ENCODE data around the gene PCED1A.
"Not testable (repeated sequence)": the region's sequence is repeated elsewhere in the genome, so short reads cannot be mapped to it uniquely, and the experiment has no call there.

Gene PCED1A

DNA sequence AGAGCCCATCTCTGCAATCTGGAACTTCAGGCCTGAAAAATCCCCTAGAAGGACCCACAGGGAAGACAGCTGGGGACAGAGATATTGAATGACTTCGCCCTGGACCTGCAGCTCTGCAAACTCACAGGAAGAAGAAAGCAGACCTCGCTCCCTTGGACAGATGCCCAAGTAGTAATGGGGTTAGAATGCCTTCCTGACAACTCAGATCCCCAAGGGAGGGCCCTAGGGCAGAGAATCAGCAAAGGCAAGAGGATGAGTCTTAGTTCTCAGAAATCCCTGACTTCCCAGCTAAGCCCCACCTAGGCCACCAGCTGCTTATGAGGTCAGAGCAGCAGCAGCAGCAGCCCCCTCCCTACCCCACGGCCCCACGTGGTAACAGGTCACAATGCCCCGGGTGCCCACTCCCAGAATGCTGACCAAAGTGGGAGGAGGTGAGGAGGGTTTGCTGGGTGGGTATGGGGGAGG is 25.8 kb downstream of the PCED1A start, which contains the start of gene C20orf141:
C20orf141 (plus strand) TSS at position 401 of the 465 bp plus-strand sequence. CDS start 198 bp downstream, outside the sequence.
- Histone ChIP-seq H3K36me3 (ENCODE audit: control insufficient read depth, insufficient read depth, low read length) (no peaks in the 10 kb centered on the region), H3K9ac (ENCODE audit: low read length) (no peak within 1 kb of the TSS), H3K4me1 (ENCODE audit: control insufficient read depth, insufficient read depth, low read length) (peaks cover 5% of the 10 kb centered on the region; the same call in 1 of the 2 replicates), H3K27ac (ENCODE audit: low read depth, low read length) (no peak within 1 kb of the TSS), H3K9me3 (ENCODE audit: control insufficient read depth, insufficient read depth, low read depth, low read length) (peaks cover 6% of the 10 kb centered on the region), H3K4me3 (ENCODE audit: low read depth, low read length) (no peak within 1 kb of the TSS), H3K27me3 (ENCODE audit: control insufficient read depth, insufficient read depth, low read length) (peaks cover 19% of the 10 kb centered on the region)

DNA sequence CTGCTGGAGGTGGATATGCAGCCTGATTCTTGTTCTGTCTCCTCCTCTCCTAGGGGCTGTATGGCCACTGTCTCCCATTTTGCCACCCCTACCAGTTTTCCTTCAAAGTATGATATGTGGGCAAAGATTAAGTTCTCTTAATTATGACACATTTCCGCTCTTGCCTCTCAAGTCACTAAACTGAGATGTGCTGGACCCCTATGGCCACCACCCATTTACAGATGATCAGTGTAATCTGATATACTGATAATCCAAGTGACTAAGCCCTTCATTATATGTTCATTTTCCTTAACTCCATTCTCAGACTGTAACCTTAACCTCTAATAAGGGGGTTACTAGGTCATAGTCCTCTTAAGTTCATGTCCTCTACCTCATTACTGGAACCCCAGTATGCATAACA is 26.4 kb downstream of the PCED1A start:
- no peak overlapping the region for H3K9ac ChIP-seq (ENCODE audit: low read length)
- H3K36me3 ChIP-seq (ENCODE audit: control insufficient read depth, insufficient read depth, low read length), result no peaks in the 10 kb centered on the region
- H3K4me3 ChIP-seq (ENCODE audit: low read depth, low read length), result no peak overlapping the region
- peaks cover 5% of the 10 kb centered on the region; the same call in 1 of the 2 replicates for H3K4me1 ChIP-seq (ENCODE audit: control insufficient read depth, insufficient read depth, low read length)
- H3K9me3 ChIP-seq (ENCODE audit: control insufficient read depth, insufficient read depth, low read depth, low read length), result peaks cover 6% of the 10 kb centered on the region
- no peak overlapping the region for H3K27ac ChIP-seq (ENCODE audit: low read depth, low read length)
- H3K27me3 ChIP-seq (ENCODE audit: control insufficient read depth, insufficient read depth, low read length), result peaks cover 13% of the 10 kb centered on the region

DNA sequence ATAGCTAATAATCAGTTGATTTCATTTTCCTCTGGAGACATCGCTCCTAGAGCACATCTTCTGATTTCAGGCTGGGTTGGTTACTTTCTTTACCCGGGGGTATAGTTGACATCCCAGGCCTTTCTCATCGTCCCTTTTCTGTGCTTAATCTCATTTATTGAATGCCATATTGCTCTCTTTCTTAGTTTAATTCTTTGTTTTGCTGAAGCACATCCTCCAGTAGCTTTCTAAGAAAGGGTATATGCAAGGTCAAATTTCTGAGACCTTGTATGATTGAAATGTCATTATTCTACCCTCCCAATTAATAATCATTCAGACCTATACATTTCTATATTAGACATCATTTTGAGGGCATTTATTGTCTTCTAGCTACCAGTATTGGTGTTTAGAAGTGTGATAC is 28.3 kb downstream of the PCED1A start:
- Histone ChIP-seq H3K4me3 (ENCODE audit: low read depth, low read length) (no peak overlapping the region), H3K9me3 (ENCODE audit: control insufficient read depth, insufficient read depth, low read depth, low read length) (peaks cover 6% of the 10 kb centered on the region), H3K27ac (ENCODE audit: low read depth, low read length) (no peak overlapping the region), H3K4me1 (ENCODE audit: control insufficient read depth, insufficient read depth, low read length) (peaks cover 5% of the 10 kb centered on the region; the same call in 1 of the 2 replicates), H3K9ac (ENCODE audit: low read length) (no peak overlapping the region), H3K36me3 (ENCODE audit: control insufficient read depth, insufficient read depth, low read length) (no peaks in the 10 kb centered on the region), H3K27me3 (ENCODE audit: control insufficient read depth, insufficient read depth, low read length) (peaks cover 10% of the 10 kb centered on the region)

DNA sequence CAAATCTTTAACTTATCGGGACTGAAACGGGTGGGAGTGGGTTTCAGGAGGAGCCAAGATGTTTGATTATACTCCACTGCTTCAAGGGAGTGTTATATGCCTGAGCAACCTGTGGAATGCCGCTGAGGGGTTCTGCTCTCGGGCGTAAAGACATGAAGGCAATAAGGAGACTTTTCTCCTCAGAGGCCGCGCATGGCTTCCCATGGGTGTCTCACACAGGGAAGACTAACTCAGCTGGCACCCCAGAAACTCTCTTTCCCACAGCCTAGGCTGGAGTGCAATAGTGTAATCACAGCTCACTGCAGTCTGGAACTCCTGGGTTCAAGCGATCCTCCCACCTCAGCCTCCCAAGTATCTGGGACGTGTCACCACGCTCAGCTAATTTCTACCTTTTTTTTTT is 30.8 kb downstream of the PCED1A start:
- Histone ChIP-seq H3K4me1 (ENCODE audit: control insufficient read depth, insufficient read depth, low read length) (peaks cover 19% of the 10 kb centered on the region), H3K9me3 (ENCODE audit: control insufficient read depth, insufficient read depth, low read depth, low read length) (peaks cover 6% of the 10 kb centered on the region), H3K9ac (ENCODE audit: low read length) (no peak overlapping the region), H3K27me3 (ENCODE audit: control insufficient read depth, insufficient read depth, low read length) (peaks cover 33% of the 10 kb centered on the region), H3K36me3 (ENCODE audit: control insufficient read depth, insufficient read depth, low read length) (no peaks in the 10 kb centered on the region), H3K27ac (ENCODE audit: low read depth, low read length) (no peak overlapping the region), H3K4me3 (ENCODE audit: low read depth, low read length) (no peak overlapping the region)

DNA sequence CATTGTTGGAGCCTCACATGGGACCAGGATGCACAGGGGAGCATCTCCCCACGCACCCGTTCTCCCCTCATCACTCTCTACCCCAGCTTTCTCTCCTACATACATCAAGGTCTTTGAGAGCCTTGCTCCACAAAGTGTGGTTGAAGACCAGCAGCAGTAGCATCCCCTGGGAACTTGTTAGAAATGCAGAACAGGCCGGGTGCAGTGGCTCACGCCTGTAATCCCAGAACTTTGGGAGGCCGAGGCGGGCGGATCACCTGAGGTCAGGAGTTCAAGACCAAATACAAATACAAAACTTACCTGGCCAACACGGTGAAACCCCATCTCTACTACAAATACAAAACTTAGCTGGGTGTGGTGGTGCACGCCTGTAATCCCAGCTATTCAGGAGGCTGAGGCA is 32.5 kb downstream of the PCED1A start:
- H3K27me3 ChIP-seq (ENCODE audit: control insufficient read depth, insufficient read depth, low read length), result peaks cover 51% of the 10 kb centered on the region
- peaks cover 19% of the 10 kb centered on the region for H3K4me1 ChIP-seq (ENCODE audit: control insufficient read depth, insufficient read depth, low read length)

DNA sequence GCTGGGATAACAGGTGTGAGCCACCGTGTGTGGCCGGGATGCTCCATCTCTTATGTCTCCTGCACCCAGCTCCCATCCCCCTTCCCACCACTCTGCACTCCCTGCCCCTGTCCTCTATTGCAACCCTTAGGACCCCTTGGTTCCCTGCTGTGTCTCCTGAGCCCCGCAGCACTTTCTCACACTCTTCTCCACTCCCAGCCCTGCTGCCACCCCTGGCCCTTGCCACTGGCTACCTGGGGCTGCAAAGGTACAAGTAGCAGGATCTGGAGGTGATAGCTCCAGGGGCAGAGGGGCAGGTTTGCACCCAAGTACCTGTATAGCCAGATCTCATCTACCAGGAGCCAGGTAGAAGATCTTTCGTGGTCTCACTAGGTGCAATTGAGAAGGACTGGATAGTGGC is 33.4 kb downstream of the PCED1A start:
- Histone ChIP-seq H3K27me3 (ENCODE audit: control insufficient read depth, insufficient read depth, low read length) (peaks cover 60% of the 10 kb centered on the region), H3K9me3 (ENCODE audit: control insufficient read depth, insufficient read depth, low read depth, low read length) (peaks cover 1% of the 10 kb centered on the region; the same call in 1 of the 2 replicates), H3K4me1 (ENCODE audit: control insufficient read depth, insufficient read depth, low read length) (peaks cover 19% of the 10 kb centered on the region), H3K36me3 (ENCODE audit: control insufficient read depth, insufficient read depth, low read length) (no peaks in the 10 kb centered on the region), H3K27ac (ENCODE audit: low read depth, low read length) (no peak overlapping the region), H3K4me3 (ENCODE audit: low read depth, low read length) (no peak overlapping the region), H3K9ac (ENCODE audit: low read length) (no peak overlapping the region)

More for the DNA sequence above, 32.5 kb downstream of the PCED1A start:
- H3K27ac ChIP-seq (ENCODE audit: low read depth, low read length); H3K9me3 ChIP-seq (ENCODE audit: control insufficient read depth, insufficient read depth, low read depth, low read length); H3K36me3 ChIP-seq (ENCODE audit: control insufficient read depth, insufficient read depth, low read length); H3K9ac ChIP-seq (ENCODE audit: low read length); H3K4me3 ChIP-seq (ENCODE audit: low read depth, low read length): not testable (repeated sequence)

DNA sequence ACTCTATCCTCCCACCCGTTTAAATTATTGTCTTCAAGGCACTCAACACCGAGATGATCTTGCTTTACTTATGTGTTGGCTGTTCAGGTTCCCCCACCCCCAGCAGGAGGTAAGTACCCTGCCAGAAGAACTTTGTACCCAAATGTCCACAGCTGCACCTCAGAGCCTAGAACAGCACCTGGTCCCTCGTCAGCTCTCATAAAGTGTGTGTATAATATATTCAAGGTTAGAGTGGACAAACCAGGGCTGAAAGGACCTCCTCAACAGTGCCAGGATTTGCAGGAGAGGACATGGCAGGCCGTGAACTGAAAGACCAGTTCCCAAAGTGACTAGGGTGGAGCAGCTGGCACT is 34.1 kb downstream of the PCED1A start:
- Histone ChIP-seq H3K4me3 (ENCODE audit: low read depth, low read length) (no peak overlapping the region), H3K36me3 (ENCODE audit: control insufficient read depth, insufficient read depth, low read length) (no peaks in the 10 kb centered on the region), H3K27me3 (ENCODE audit: control insufficient read depth, insufficient read depth, low read length) (peaks cover 67% of the 10 kb centered on the region), H3K9me3 (ENCODE audit: control insufficient read depth, insufficient read depth, low read depth, low read length) (no peaks in the 10 kb centered on the region), H3K9ac (ENCODE audit: low read length) (no peak overlapping the region), H3K27ac (ENCODE audit: low read depth, low read length) (no peak overlapping the region), H3K4me1 (ENCODE audit: control insufficient read depth, insufficient read depth, low read length) (peaks cover 23% of the 10 kb centered on the region)

DNA sequence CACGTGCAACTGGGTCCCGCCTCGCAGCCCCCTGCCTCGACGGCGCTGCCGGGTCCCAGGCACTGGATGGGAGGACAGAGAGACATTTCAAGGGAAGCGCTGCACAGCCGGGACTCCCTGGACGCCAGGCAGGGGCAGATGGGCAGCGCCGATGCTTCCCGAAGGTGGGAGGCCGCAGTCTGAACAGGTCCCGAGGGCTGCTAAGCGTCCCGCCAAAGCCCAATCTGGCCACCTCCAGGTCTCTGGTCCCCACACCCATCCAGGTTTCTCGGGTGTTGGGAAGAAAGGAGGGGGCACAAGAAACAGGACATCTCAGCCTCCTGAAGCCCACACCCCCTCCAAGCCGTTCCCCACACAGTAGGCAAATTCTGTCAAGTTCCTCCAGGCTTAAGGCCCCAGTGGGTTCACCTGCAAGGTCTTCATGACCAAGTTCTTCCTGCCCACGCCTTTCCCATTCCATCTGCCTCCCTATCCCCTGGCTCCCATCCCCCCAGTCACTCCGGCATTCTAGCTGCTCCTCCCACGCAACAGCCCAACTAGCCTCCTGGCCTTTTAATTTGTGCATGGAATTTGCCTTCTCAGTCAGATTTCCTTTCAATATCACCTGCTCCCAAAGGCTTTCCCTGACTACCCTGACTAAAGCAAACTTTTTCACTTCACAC is 34.6 kb downstream of the PCED1A start:
- Histone ChIP-seq H3K36me3 (ENCODE audit: control insufficient read depth, insufficient read depth, low read length) (no peaks in the 10 kb centered on the region), H3K9ac (ENCODE audit: low read length) (no peak overlapping the region), H3K4me3 (ENCODE audit: low read depth, low read length) (0 out of 2 replicates have a peak overlapping the region, but pooled peaks have one; percentile 53), H3K4me1 (ENCODE audit: control insufficient read depth, insufficient read depth, low read length) (peaks cover 26% of the 10 kb centered on the region), H3K9me3 (ENCODE audit: control insufficient read depth, insufficient read depth, low read depth, low read length) (no peaks in the 10 kb centered on the region), H3K27me3 (ENCODE audit: control insufficient read depth, insufficient read depth, low read length) (peaks cover 72% of the 10 kb centered on the region), H3K27ac (ENCODE audit: low read depth, low read length) (no peak overlapping the region)

DNA sequence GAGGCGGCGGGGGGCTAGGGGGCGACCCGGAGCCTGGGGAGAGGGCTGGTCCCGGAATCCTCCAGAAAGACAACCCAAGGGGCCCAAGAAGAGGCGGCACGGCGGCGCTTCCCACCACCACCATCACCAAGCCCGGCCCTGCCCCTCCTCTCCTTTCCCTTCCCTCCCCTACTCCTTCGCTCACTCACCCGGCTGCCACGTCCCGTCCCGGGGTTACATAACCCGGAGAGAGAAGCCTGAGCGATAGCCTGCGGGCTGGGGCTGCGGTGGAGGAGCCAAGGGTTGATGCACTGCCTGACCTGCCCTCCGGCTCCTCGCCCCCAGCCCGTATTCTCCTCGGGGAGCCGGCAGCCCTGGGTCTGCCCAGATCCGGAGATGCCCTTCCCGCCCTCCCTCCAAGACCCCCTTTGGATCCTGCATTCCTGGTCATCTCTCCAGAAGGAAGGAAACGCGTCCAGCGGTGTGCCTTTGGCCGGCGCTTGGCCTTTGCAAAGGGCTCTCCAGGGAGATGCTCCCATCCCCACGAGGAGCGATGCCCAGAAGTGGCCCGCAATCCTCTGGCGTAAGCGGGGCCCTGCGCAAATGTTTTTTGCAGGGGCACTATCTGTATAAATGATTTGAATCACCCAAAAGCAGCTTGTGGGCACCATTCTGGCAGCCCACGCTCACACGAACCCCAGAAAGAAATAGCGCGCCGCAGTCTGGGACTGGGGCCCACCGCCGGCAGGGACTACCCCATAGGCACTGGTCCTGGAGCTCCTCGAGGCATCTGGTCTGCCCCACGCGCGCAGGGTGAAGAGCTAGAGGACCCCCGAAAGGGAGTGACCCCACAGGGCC is 35.4 kb downstream of the PCED1A start:
- Histone ChIP-seq H3K4me1 (ENCODE audit: control insufficient read depth, insufficient read depth, low read length) (peaks cover 26% of the 10 kb centered on the region), H3K27me3 (ENCODE audit: control insufficient read depth, insufficient read depth, low read length) (peaks cover 75% of the 10 kb centered on the region), H3K9ac (ENCODE audit: low read length) (no peak overlapping the region), H3K9me3 (ENCODE audit: control insufficient read depth, insufficient read depth, low read depth, low read length) (no peaks in the 10 kb centered on the region), H3K4me3 (ENCODE audit: low read depth, low read length) (peak overlapping the region; percentile 53), H3K36me3 (ENCODE audit: control insufficient read depth, insufficient read depth, low read length) (no peaks in the 10 kb centered on the region), H3K27ac (ENCODE audit: low read depth, low read length) (no peak overlapping the region)

DNA sequence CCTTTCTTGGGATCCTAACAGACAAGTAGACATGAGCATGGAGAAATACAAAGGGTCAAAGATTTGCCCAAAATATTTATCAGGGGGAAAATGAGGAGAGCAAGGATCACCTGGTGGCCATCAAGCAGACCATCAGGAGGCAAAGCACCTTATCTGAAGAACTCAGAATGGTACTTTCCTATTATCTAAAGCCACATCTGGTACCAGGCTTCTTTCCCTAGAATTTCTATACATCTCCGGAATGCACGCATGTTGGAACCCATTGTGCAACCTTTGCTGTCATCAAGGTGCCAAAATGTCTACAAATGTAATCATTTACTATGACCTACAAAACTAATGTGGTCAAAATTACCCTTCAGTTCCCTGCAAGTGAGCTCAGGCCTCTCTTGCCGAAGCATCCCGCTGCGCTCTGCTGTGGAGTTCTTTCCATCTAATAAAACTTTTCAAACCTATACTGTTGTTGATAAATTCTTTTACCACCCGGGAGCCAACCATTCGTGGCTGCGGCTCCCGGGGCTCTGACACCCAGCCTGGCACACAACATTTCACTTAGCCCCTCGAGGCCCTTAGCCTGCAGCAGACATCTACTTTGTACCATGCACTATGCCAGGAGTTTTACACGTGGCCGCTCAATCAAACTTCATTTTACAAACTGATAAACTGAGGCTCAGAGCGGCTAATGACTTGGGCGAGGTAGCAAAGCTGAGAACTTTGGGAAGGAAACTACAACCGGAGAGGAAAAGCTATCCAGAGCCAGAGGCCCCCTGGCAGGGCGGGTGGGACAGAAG is 36.2 kb downstream of the PCED1A start:
- Histone ChIP-seq H3K4me1 (ENCODE audit: control insufficient read depth, insufficient read depth, low read length) (peaks cover 35% of the 10 kb centered on the region), H3K36me3 (ENCODE audit: control insufficient read depth, insufficient read depth, low read length) (no peaks in the 10 kb centered on the region), H3K9ac (ENCODE audit: low read length) (no peak overlapping the region), H3K9me3 (ENCODE audit: control insufficient read depth, insufficient read depth, low read depth, low read length) (no peaks in the 10 kb centered on the region), H3K4me3 (ENCODE audit: low read depth, low read length) (no peak overlapping the region), H3K27me3 (ENCODE audit: control insufficient read depth, insufficient read depth, low read length) (peaks cover 78% of the 10 kb centered on the region), H3K27ac (ENCODE audit: low read depth, low read length) (no peak overlapping the region)
